Measurements from ENCODE around the gene ANKZF1. TPM values are rescaled to one million over a fixed set of nuclear protein-coding genes. Genes with fewer than 3 reads are reported as not detected.
"Not testable (repeated sequence)": the region's sequence is repeated elsewhere in the genome, so short reads cannot be mapped to it uniquely, and the experiment has no call there.

The ANKZF1 gene
- total and polyA plus RNA-seq, 8 donors, result 17.7 to 85.0 (median 31.3) TPM

GRCh38 chr2:219198974-219199373 is 30.6 kb upstream of the ANKZF1 start:
- TF ChIP-seq, protein P1, sequence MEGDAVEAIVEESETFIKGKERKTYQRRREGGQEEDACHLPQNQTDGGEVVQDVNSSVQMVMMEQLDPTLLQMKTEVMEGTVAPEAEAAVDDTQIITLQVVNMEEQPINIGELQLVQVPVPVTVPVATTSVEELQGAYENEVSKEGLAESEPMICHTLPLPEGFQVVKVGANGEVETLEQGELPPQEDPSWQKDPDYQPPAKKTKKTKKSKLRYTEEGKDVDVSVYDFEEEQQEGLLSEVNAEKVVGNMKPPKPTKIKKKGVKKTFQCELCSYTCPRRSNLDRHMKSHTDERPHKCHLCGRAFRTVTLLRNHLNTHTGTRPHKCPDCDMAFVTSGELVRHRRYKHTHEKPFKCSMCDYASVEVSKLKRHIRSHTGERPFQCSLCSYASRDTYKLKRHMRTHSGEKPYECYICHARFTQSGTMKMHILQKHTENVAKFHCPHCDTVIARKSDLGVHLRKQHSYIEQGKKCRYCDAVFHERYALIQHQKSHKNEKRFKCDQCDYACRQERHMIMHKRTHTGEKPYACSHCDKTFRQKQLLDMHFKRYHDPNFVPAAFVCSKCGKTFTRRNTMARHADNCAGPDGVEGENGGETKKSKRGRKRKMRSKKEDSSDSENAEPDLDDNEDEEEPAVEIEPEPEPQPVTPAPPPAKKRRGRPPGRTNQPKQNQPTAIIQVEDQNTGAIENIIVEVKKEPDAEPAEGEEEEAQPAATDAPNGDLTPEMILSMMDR (IDR thresholded peaks at IDR 0.05), result no peak
- peak in 1 of 6 donors; percentile 3 for DNase-seq
- Histone ChIP-seq H3K9me3 (no peaks in the 10 kb centered on the region), H3K4me1 (no peaks in the 10 kb centered on the region), H3K27ac (no peak overlapping the region), H3K27me3 (no peaks in the 10 kb centered on the region), H3K4me3 (no peak overlapping the region), H3K36me3 (no peaks in the 10 kb centered on the region)
- ATAC-seq, result no peak
- FAIRE-seq, result no peak
- WGBS, 2 donors, result 80 to 83% methylated on average over 5 of the region's 5 CpGs
- intact Hi-C loops (cut with DNase I), result no loop called here

- ATAC-seq (no peak), FAIRE-seq (no peak), DNase-seq (peak in 1 of 6 donors; percentile 5)
- H3K4me1 ChIP-seq, result no peaks in the 10 kb centered on the region
- no peaks in the 10 kb centered on the region for H3K9me3 ChIP-seq
- no peaks in the 10 kb centered on the region for H3K36me3 ChIP-seq
- TF ChIP-seq, protein P1 (IDR thresholded peaks at IDR 0.05), result no peak
- H3K4me3 ChIP-seq, result no peak overlapping the region
- WGBS, 2 donors, result 81 to 87% methylated on average over 12 of the region's 12 CpGs
- intact Hi-C loops (cut with DNase I), result no loop called here
- H3K27ac ChIP-seq, result no peak overlapping the region
- H3K27me3 ChIP-seq, result no peaks in the 10 kb centered on the region
Observed at GRCh38 chr2:219199470-219200211, 30.0 kb upstream of the ANKZF1 start.

DNA sequence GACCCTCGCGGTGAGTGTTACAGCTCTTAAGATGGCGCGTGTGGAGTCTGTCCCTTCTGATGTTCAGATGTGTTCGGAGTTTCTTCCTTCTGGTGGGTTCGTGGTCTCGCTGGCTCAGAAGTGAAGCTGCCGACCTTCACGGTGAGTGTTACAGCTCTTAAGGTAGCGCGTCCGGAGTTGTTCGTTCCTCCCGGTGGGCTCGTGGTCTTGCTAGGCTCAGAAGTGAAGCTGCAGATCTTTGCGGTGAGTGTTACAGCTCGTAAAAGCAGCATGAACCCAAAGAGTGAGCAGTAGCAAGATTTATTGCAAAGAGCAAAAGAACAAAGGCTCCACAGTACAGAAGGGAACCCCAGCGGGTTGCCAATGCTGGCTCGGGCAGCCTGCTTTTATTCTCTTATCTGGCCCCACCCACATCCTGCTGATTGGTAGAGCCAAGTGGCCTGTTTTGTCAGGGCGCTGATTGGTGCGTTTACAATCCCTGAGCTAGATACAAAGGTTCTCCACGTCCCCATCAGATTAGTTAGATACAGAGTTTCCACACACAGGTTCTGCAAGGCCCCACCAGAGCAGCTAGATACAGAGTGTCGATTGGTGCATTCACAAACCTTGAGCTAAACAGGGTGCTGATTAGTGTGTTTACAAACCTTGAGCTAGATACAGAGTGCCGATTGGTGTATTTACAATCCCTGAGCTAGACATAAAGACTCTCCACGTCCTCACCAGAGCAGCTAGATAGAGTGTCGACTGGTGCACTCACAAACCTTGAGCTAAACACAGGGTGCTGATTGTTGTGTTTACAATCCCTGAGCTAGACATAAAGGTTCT is 28.9 kb upstream of the ANKZF1 start:
- H3K4me3 ChIP-seq; H3K27me3 ChIP-seq; FAIRE-seq; H3K9me3 ChIP-seq; H3K4me1 ChIP-seq; H3K27ac ChIP-seq; intact Hi-C loops (cut with DNase I); ATAC-seq; H3K36me3 ChIP-seq: not testable (repeated sequence)
- WGBS, 2 donors, result 70 to 73% methylated on average over 25 of the region's 26 CpGs
- peak in 1 of 6 donors; percentile 12 for DNase-seq

DNA sequence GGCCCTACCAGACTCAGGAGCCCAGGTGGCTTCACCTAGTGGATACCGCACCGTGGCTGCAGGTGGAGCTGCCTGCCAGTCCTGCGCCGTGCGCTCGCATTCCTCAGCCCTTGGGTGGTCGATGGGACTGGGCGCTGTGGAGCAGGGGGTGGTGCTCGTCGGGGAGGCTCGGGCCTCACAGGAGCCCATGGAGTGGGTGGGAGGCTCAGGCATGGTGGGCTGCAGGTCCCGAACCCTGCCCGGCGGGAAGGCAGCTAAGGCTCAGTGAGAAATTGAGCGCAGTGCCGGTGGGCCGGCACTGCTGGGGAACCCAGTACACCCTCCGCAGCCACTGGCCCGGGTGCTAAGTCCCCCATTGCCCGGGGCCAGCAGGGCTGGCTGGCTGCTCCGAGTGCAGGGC is 28.3 kb upstream of the ANKZF1 start:
- intact Hi-C loops (cut with DNase I); ATAC-seq; H3K4me1 ChIP-seq; H3K4me3 ChIP-seq; H3K27me3 ChIP-seq; H3K9me3 ChIP-seq; FAIRE-seq; H3K36me3 ChIP-seq; H3K27ac ChIP-seq: not testable (repeated sequence)
- 80 to 83% methylated on average over 16 to 19 of the region's 21 CpGs for WGBS, 2 donors
- DNase-seq, result peak in 1 of 6 donors; percentile 8

- no peaks in the 10 kb centered on the region for H3K36me3 ChIP-seq
- DNase-seq (peak in 1 of 6 donors; percentile 10), FAIRE-seq (no peak), ATAC-seq (no peak)
- H3K27ac ChIP-seq, result no peak overlapping the region
- no peak overlapping the region for H3K4me3 ChIP-seq
- peaks cover 0 to 11% (median 5%) of the 10 kb centered on the region in 3 donors for H3K4me1 ChIP-seq
- no peaks in the 10 kb centered on the region for H3K9me3 ChIP-seq
- intact Hi-C loops (cut with DNase I), result no loop called here
- TF ChIP-seq, protein P1 (IDR thresholded peaks at IDR 0.05), result no peak
- H3K27me3 ChIP-seq, result no peaks in the 10 kb centered on the region
- WGBS, 2 donors, result 92 to 94% methylated on average over 7 of the region's 7 CpGs
Observed at GRCh38 chr2:219204425-219205164, 25.0 kb upstream of the ANKZF1 start.
